Neural progenitor cell (in vitro differentiated cells): ENCODE results near the gene NPFF. TPM values are rescaled to one million over a fixed set of nuclear protein-coding genes. Genes with fewer than 3 reads are reported as not detected.

ENCODE experiments used
- DNase-seq: peaks from one replicate; pipeline ENCODE4 v3.0.0-alpha.2; 2016; ENCODE audit warnings: low spot score
- H2AFZ ChIP-seq: fragments of 200-600 bp; sonication (generic); replicated peaks from 2 replicates; pipeline ENCODE4 v1.6.1; 2016; ENCODE audit warnings: antibody characterized with exemption
- H3F3A ChIP-seq: fragments of 200-600 bp; sonication (generic); 2 replicates; pipeline ENCODE4 v1.6.1; 2016; ENCODE audit warnings: antibody characterized with exemption, low read depth
- H3K27ac ChIP-seq: fragments of 200-600 bp; sonication (generic); 2 replicates; pipeline ENCODE4 v1.5.1; 2016; ENCODE audit warnings: mild to moderate bottlenecking
- H3K27me3 ChIP-seq: fragments of 200-600 bp; sonication (generic); 2 replicates; pipeline ENCODE4 v1.6.1; 2016; ENCODE audit warnings: mild to moderate bottlenecking, moderate library complexity
- H3K36me3 ChIP-seq: fragments of 200-600 bp; sonication (generic); 2 replicates; pipeline ENCODE4 v1.5.1; 2016
- H3K4me1 ChIP-seq: fragments of 200-600 bp; sonication (generic); 2 replicates; pipeline ENCODE4 v1.6.1; 2016; ENCODE audit warnings: mixed run types
- H3K4me2 ChIP-seq: fragments of 200-600 bp; sonication (generic); 2 replicates; pipeline ENCODE4 v1.6.1; 2016
- H3K4me3 ChIP-seq: fragments of 200-600 bp; sonication (generic); 2 replicates; pipeline ENCODE4 v1.5.1; 2016
- H3K79me2 ChIP-seq: fragments of 200-600 bp; sonication (generic); 2 replicates; pipeline ENCODE4 v1.6.1; 2016; ENCODE audit warnings: low read depth
- H3K9ac ChIP-seq: fragments of 200-600 bp; sonication (generic); 2 replicates; pipeline ENCODE4 v1.6.1; 2016
- H3K9me3 ChIP-seq: fragments of 200-600 bp; sonication (generic); 2 replicates; pipeline ENCODE4 v1.5.1; 2016; ENCODE audit warnings: low read depth
- H4K20me1 ChIP-seq: fragments of 200-600 bp; sonication (generic); 2 replicates; pipeline ENCODE4 v1.6.1; 2016; ENCODE audit warnings: low read depth
- H3K27ac Mint-ChIP-seq: 3 replicates; pipeline ENCODE4 v1.8.0; 2021; ENCODE audit warnings: mixed read lengths
- H3K27me3 Mint-ChIP-seq: 2 replicates; pipeline ENCODE4 v1.8.0; 2022; ENCODE audit warnings: low read depth, mild to moderate bottlenecking, inconsistent platforms, moderate library complexity, mixed read lengths; ENCODE audit not compliant: insufficient read depth
- H3K36me3 Mint-ChIP-seq: 3 replicates; pipeline ENCODE4 v1.8.0; 2021; ENCODE audit warnings: mixed read lengths
- H3K4me1 Mint-ChIP-seq: 3 replicates; pipeline ENCODE4 v1.8.0; 2021; ENCODE audit warnings: mixed read lengths
- H3K4me3 Mint-ChIP-seq: 3 replicates; pipeline ENCODE4 v1.8.0; 2021; ENCODE audit warnings: mild to moderate bottlenecking, moderate library complexity, mixed read lengths
- H3K9me3 Mint-ChIP-seq: 3 replicates; pipeline ENCODE4 v1.8.0; 2020; ENCODE audit warnings: mixed read lengths
- CTCF ChIP-seq: fragments of 200-600 bp; sonication (generic); IDR thresholded peaks from 2 replicates; pipeline ENCODE4 v1.5.1; 2017; ENCODE audit warnings: antibody characterized with exemption, mild to moderate bottlenecking
- EZH2 ChIP-seq: fragments of 200-600 bp; sonication (generic); IDR thresholded peaks from 2 replicates; pipeline ENCODE4 v1.6.1; 2017; ENCODE audit warnings: antibody characterized with exemption, mild to moderate bottlenecking, moderate library complexity
- EZH2phosphoT487 ChIP-seq: fragments of 200-600 bp; sonication (generic); IDR thresholded peaks from 2 replicates; pipeline ENCODE4 v1.6.1; 2017; ENCODE audit warnings: antibody characterized with exemption
- total RNA-seq: library from RNA; depleted of rRNA; stranded (reverse); fragments of >200 nt; gene quantifications from 2 replicates; pipeline ENCODE4 v1.2.3, GENCODE V29; 2015; ENCODE audit warnings: low replicate concordance

Gene NPFF
- total RNA-seq, 1 donor from 2014 or later: not detected

DNA sequence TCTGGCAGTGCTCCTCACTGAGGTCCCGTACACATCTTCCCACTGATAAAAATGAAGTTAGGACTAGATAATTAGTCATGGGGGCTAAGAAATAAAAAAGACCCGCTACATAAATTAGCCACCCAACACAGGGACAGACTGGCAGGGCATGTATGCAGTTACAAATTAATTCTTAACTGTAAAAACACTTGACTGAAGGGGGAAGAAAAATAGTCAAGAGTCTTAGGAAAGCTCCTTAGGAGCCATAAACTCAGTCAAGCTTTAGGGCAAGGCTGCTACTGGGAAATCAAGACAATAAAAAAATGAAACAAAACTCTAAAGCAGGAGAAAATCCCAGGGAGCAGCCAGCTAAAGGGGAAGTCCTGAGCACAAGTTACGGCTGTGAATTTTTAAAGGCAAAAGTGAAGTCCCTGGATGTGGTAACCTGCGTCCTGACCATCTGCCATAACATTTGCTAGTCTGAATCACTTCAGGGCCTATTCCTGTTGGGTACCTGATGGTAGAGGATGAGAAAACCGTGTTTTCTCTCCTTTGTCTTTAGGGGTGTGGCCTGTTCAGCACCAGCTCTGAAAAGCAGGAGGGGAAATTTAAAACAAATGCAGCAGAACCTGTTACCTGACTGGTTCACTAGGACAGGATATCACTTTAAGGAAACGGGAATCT, 7.5 kb upstream of the NPFF start:
- no peaks in the 10 kb centered on the region for H3K4me1 ChIP-seq
- Mint-ChIP-seq H3K4me1 (no peaks in the 10 kb centered on the region), H3K36me3 (peaks cover 6% of the 10 kb centered on the region), H3K9me3 (no peaks in the 10 kb centered on the region), H3K27ac (no peak overlapping the region), H3K27me3 (no peaks in the 10 kb centered on the region), H3K4me3 (no peak overlapping the region)
- no peaks in the 10 kb centered on the region for H3K79me2 ChIP-seq
- no peaks in the 10 kb centered on the region for H3K9me3 ChIP-seq
- no peaks in the 10 kb centered on the region for H3K27me3 ChIP-seq
- no peak overlapping the region for H3K27ac ChIP-seq
- TF ChIP-seq EZH2phosphoT487 (no peak), CTCF (no peak), EZH2 (no peak)
- H3K4me3 ChIP-seq: no peak overlapping the region
- H3K36me3 ChIP-seq: no peaks in the 10 kb centered on the region
- no peak overlapping the region for H2AFZ ChIP-seq
- no peaks in the 10 kb centered on the region for H4K20me1 ChIP-seq
- DNase-seq: no peak
- H3K4me2 ChIP-seq: no peak overlapping the region
- no peak overlapping the region for H3K9ac ChIP-seq
- H3F3A ChIP-seq: no peaks in the 10 kb centered on the region

DNA sequence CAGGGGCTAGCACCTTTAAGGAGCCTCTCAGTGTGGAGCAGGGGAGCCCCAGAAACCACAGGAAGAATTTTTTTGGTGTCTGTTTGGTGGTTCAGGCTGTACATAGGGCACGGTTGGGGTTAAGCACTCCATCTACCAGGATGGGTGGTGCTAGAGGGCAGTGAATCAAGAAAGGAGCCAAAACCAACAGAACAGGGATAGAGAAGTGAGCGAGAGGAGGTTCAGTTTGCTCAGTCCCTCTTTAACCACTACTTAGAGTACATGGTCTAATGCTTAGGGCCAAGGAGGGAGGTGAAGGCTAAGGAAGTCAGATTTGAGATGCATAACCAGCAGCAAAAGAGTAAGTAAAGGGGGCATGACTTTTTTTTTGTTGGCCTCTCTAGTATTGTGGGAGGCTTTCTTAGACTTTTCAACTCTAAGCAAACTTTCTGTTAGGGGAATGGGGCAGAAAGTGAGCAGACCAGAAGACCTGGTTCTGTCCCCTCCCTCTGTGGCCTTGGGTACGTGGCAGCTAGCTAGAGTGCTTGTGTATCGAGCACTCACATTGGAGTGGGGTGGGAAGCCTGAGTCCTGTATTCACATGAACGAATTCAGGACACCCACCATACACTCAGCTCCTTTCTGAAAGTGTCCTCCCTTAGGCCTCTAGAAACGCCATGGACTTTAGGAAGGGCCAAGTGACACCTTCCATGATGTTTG, 6.6 kb upstream of the NPFF start:
- H3K27ac ChIP-seq: no peak overlapping the region
- no peaks in the 10 kb centered on the region for H3K4me1 ChIP-seq
- H3K27me3 Mint-ChIP-seq: no peaks in the 10 kb centered on the region
- TF ChIP-seq EZH2phosphoT487: no peak
- no peak for TF ChIP-seq CTCF
- TF ChIP-seq EZH2: no peak
- no peaks in the 10 kb centered on the region for H3K9me3 ChIP-seq
- H3K36me3 ChIP-seq: no peaks in the 10 kb centered on the region
- H3F3A ChIP-seq: peaks cover 3% of the 10 kb centered on the region
- H3K4me3 ChIP-seq: no peak overlapping the region
- no peaks in the 10 kb centered on the region for H3K79me2 ChIP-seq
- H3K4me2 ChIP-seq: no peak overlapping the region
- no peaks in the 10 kb centered on the region for H3K4me1 Mint-ChIP-seq
- peaks cover 6% of the 10 kb centered on the region for H3K36me3 Mint-ChIP-seq
- H3K4me3 Mint-ChIP-seq: no peak overlapping the region
- H3K9me3 Mint-ChIP-seq: no peaks in the 10 kb centered on the region
- no peaks in the 10 kb centered on the region for H4K20me1 ChIP-seq
- H3K27me3 ChIP-seq: no peaks in the 10 kb centered on the region
- DNase-seq: no peak
- no peak overlapping the region for H3K27ac Mint-ChIP-seq
- H2AFZ ChIP-seq: no peak overlapping the region
- no peak overlapping the region for H3K9ac ChIP-seq

GRCh38 chr12:53510181-53510812, 3.0 kb upstream of the NPFF start:
- Mint-ChIP-seq H3K4me1 (peaks cover 6% of the 10 kb centered on the region), H3K9me3 (no peaks in the 10 kb centered on the region), H3K27me3 (peaks cover under 1% of the 10 kb centered on the region), H3K4me3 (no peak overlapping the region), H3K36me3 (peaks cover 5% of the 10 kb centered on the region), H3K27ac (no peak overlapping the region)
- Histone ChIP-seq H3F3A (peaks cover 11% of the 10 kb centered on the region), H4K20me1 (no peaks in the 10 kb centered on the region), H3K36me3 (no peaks in the 10 kb centered on the region), H3K9me3 (no peaks in the 10 kb centered on the region), H3K9ac (no peak overlapping the region), H3K4me3 (no peak overlapping the region), H3K4me1 (no peaks in the 10 kb centered on the region), H3K79me2 (no peaks in the 10 kb centered on the region), H2AFZ (no peak overlapping the region), H3K27ac (no peak overlapping the region), H3K4me2 (no peak overlapping the region), H3K27me3 (no peaks in the 10 kb centered on the region)
- TF ChIP-seq EZH2 (no peak), CTCF (no peak), EZH2phosphoT487 (no peak)
- DNase-seq: no peak
